B cell (primary cell): Measurements from ENCODE around the gene FAM20C. TPM values are rescaled to one million over a fixed set of nuclear protein-coding genes. Genes with fewer than 3 reads are reported as not detected.

ENCODE experiments used
- ATAC-seq: fragments of 200-7000 bp; cut with Tn5 transposase; one replicate; pipeline ENCODE4 v1.10.0; 2021; ENCODE audit warnings: low read depth, mild to moderate bottlenecking, moderate number of reproducible peaks, moderate library complexity
- CTCF ChIA-PET: fragments of 350-600 bp; sonication (Branson Sonifier 250); formaldehyde crosslinking; loops from one replicate; lab custom pipeline; 2021; ENCODE audit warnings: antibody characterized with exemption, inconsistent platforms; lab: Charles Lee
- POLR2A ChIA-PET: fragments of 350-600 bp; sonication (Branson Sonifier 250); formaldehyde crosslinking; loops from one replicate; lab custom pipeline; 2021; ENCODE audit warnings: antibody characterized with exemption; lab: Charles Lee
- DNase-seq: peaks from one replicate; pipeline ENCODE4 v3.0.0; 2013
- H2AFZ ChIP-seq: 2 replicates; pipeline ENCODE4 v1.6.1; 2012; ENCODE audit warnings: mild to moderate bottlenecking, low read depth, low read length; ENCODE audit not compliant: insufficient read depth, poor library complexity, severe bottlenecking
- H3K27ac ChIP-seq, 2 donors: 1 replicate in 1 of 2; 2 replicates in 1 of 2; pipeline ENCODE4 v1.5.1; 2012 to 2013; ENCODE audit warnings: low read length in 2 of 2, mild to moderate bottlenecking in 2 of 2, moderate library complexity in 1 of 2
- H3K27me3 ChIP-seq, 4 experiments: fragments of 200-600 bp in 1 of 4; sonication (generic) in 1 of 4; replicated peaks in 1 of 4; 1 replicate in 2 of 4; 2 replicates in 2 of 4; pipeline versions ENCODE4 v1.6.1 to v1.7.0; 2013 to 2016; ENCODE audit warnings: low read length in 3 of 4, mild to moderate bottlenecking in 2 of 4, mixed read lengths in 1 of 4, moderate library complexity in 1 of 4; ENCODE audit not compliant: insufficient read depth in 4 of 4, control insufficient read depth in 3 of 4; ENCODE audit errors: control extremely low read depth in 1 of 4
- H3K36me3 ChIP-seq, 2 experiments: replicated peaks in 1 of 2; 1 replicate in 1 of 2; 2 replicates in 1 of 2; pipeline versions ENCODE4 v1.6.1 to v1.7.1; 2013; ENCODE audit warnings: low read length in 1 of 2; ENCODE audit not compliant: insufficient read depth in 2 of 2, control insufficient read depth in 1 of 2; ENCODE audit errors: control extremely low read depth in 1 of 2, extremely low read depth in 1 of 2
- H3K4me1 ChIP-seq, 2 donors: fragments of 200-600 bp in 1 of 2; sonication (generic) in 1 of 2; 1 replicate in 1 of 2; 2 replicates in 1 of 2; pipeline versions ENCODE4 v1.5.1 to v1.6.1; 2013 to 2017; ENCODE audit warnings: low read length in 2 of 2; ENCODE audit not compliant: control insufficient read depth in 2 of 2, insufficient read depth in 2 of 2
- H3K4me2 ChIP-seq: replicated peaks from 2 replicates; pipeline ENCODE3; 2012; ENCODE audit warnings: mild to moderate bottlenecking, low read depth, low read length; ENCODE audit not compliant: poor library complexity, severe bottlenecking
- H3K4me3 ChIP-seq, 5 experiments: fragments of 200-600 bp in 1 of 5; sonication (generic) in 1 of 5; 1 replicate in 3 of 5; 2 replicates in 2 of 5; pipeline versions ENCODE4 v1.5.1 to v1.7.0; 2011 to 2016; ENCODE audit warnings: low read length in 4 of 5, mild to moderate bottlenecking in 4 of 5, low read depth in 2 of 5, control low read depth in 1 of 5, moderate library complexity in 1 of 5; ENCODE audit not compliant: insufficient read depth in 1 of 5; ENCODE audit errors: control extremely low read depth in 1 of 5, extremely low read depth in 1 of 5
- H3K79me2 ChIP-seq: fragments of 200-600 bp; sonication (generic); one replicate; pipeline ENCODE4 v1.6.0; 2016; ENCODE audit warnings: low read length; ENCODE audit not compliant: control insufficient read depth, insufficient read depth
- H3K9ac ChIP-seq: fragments of 200-600 bp; sonication (generic); 2 replicates; pipeline ENCODE4 v1.6.1; 2017; ENCODE audit warnings: mild to moderate bottlenecking, low read length, moderate library complexity
- H3K9me3 ChIP-seq, 3 donors: one replicate each; pipeline versions ENCODE4 v1.6.1 to v1.7.1; 2013; ENCODE audit warnings: low read length in 2 of 3; ENCODE audit not compliant: control insufficient read depth in 2 of 3, insufficient read depth in 1 of 3; ENCODE audit errors: control extremely low read depth in 1 of 3
- H4K20me1 ChIP-seq: 2 replicates; pipeline ENCODE4 v1.6.0; 2012; ENCODE audit warnings: mild to moderate bottlenecking, low read length; ENCODE audit not compliant: insufficient read depth, control insufficient read depth, poor library complexity, severe bottlenecking
- H3K27ac Mint-ChIP-seq: one replicate; pipeline ENCODE4 v1.8.0; 2021; ENCODE audit warnings: mixed read lengths
- H3K27me3 Mint-ChIP-seq: one replicate; pipeline ENCODE4 v1.8.0; 2021; ENCODE audit warnings: mixed read lengths
- H3K4me1 Mint-ChIP-seq: one replicate; pipeline ENCODE4 v1.8.0; 2021; ENCODE audit warnings: mixed read lengths
- H3K4me3 Mint-ChIP-seq: one replicate; pipeline ENCODE4 v1.8.0; 2021; ENCODE audit warnings: mixed read lengths
- H3K9me3 Mint-ChIP-seq: one replicate; pipeline ENCODE4 v1.8.0; 2022; ENCODE audit warnings: mixed read lengths; ENCODE audit not compliant: insufficient read depth
- CTCF ChIP-seq: fragments of 200-600 bp; IDR thresholded peaks from one replicate; pipeline ENCODE4 v1.8.0; 2022; ENCODE audit warnings: antibody characterized with exemption, mild to moderate bottlenecking
- EZH2 ChIP-seq: IDR thresholded peaks from 2 replicates; pipeline ENCODE4 v1.6.1; 2012; ENCODE audit warnings: borderline replicate concordance, low read depth, mild to moderate bottlenecking, moderate library complexity, low read length; ENCODE audit not compliant: insufficient read depth, poor library complexity, severe bottlenecking
- WGBS: methylation state at CpG from one replicate; pipeline ENCODE4 v1.1.5; 2013; ENCODE audit warnings: missing lambda C conversion rate; ENCODE audit not compliant: insufficient coverage; 5-methylcytosine and 5-hydroxymethylcytosine counted together
- intact Hi-C: fragments of 100-400 bp; cut with micrococcal nuclease; formaldehyde crosslinking; loops from one replicate; pipeline ENCODE4 v1.10.0; 2022
- polyA plus RNA-seq: library from polyadenylated mRNA; depleted of rRNA; stranded (reverse); fragments of >200 nt; gene quantifications from 2 replicates; pipeline ENCODE4 v1.2.3, GENCODE V29; 2012
- total RNA-seq, 2 donors: library from RNA; stranded (reverse); fragments of 120-200 nt in 1 of 2; gene quantifications; 1 replicate in 1 of 2; 2 replicates in 1 of 2; pipeline versions ENCODE4 v1.2.3 to v1.2.4, GENCODE V29; 2013 to 2022

Gene FAM20C
- total and polyA plus RNA-seq, 2 donors (not counting 1 experiment from before 2014, with no cell fraction given), result 0.54 to 0.81 TPM

GRCh38 chr7:256981-257646, 64.7 kb downstream of the FAM20C start:
- H3K4me1 Mint-ChIP-seq, result peaks cover 2% of the 10 kb centered on the region
- no peak overlapping the region for H3K4me3 ChIP-seq

GRCh38 chr7:257647-257992, 65.2 kb downstream of the FAM20C start:
- CTCF ChIA-PET, result no interaction called here
- no peaks in the 10 kb centered on the region for H3K79me2 ChIP-seq
- peaks cover 4% of the 10 kb centered on the region for H3K4me1 Mint-ChIP-seq
- intact Hi-C loops, result no loop called here
- no peaks in the 10 kb centered on the region for H3K9me3 Mint-ChIP-seq
- no peak overlapping the region for H3K4me3 Mint-ChIP-seq
- no peaks in the 10 kb centered on the region for H3K4me1 ChIP-seq
- no peak overlapping the region for H2AFZ ChIP-seq
- no peaks in the 10 kb centered on the region for H3K36me3 ChIP-seq
- WGBS, result 89% methylated on average over 5 of the region's 5 CpGs
- no peak overlapping the region for H3K27ac Mint-ChIP-seq
- no peak overlapping the region for H3K4me2 ChIP-seq
- TF ChIP-seq CTCF (no peak), EZH2 (no peak)
- H3K9me3 ChIP-seq, result peaks cover 0 to 24% (median 0%) of the 10 kb centered on the region in 3 donors
- DNase-seq, result no peak
- no peaks in the 10 kb centered on the region for H3K27me3 Mint-ChIP-seq
- H3K27me3 ChIP-seq, result no peaks in the 10 kb centered on the region
- ATAC-seq, result no peak
- H3K27ac ChIP-seq, result no peak overlapping the region
- POLR2A ChIA-PET, result no interaction called here
- H3K9ac ChIP-seq, result no peak overlapping the region
- H4K20me1 ChIP-seq, result no peaks in the 10 kb centered on the region
- H3K4me3 ChIP-seq, result no peak overlapping the region

More at GRCh38 chr7:256981-257646, 64.7 kb downstream of the FAM20C start:
- H3K79me2 ChIP-seq, result no peaks in the 10 kb centered on the region
- ChIA-PET CTCF (no interaction called here), POLR2A (no interaction called here)
- H3K9me3 Mint-ChIP-seq, result no peaks in the 10 kb centered on the region
- no peaks in the 10 kb centered on the region for H3K27me3 ChIP-seq
- intact Hi-C loops, result no loop called here
- no peak overlapping the region for H2AFZ ChIP-seq
- H3K27ac ChIP-seq, result no peak overlapping the region
- TF ChIP-seq EZH2, result no peak
- TF ChIP-seq CTCF, result no peak
- no peak overlapping the region for H3K27ac Mint-ChIP-seq
- H3K27me3 Mint-ChIP-seq, result no peaks in the 10 kb centered on the region
- H4K20me1 ChIP-seq, result no peaks in the 10 kb centered on the region
- peaks cover 0 to 19% (median 0%) of the 10 kb centered on the region in 3 donors for H3K9me3 ChIP-seq
- ATAC-seq (no peak), DNase-seq (no peak)
- H3K4me1 ChIP-seq, result no peaks in the 10 kb centered on the region
- no peak overlapping the region for H3K9ac ChIP-seq
- H3K4me3 Mint-ChIP-seq, result no peak overlapping the region
- WGBS, result 94% methylated on average over 28 of the region's 29 CpGs
- no peak overlapping the region for H3K4me2 ChIP-seq
- H3K36me3 ChIP-seq, result no peaks in the 10 kb centered on the region
